OCI-LY7 (cell line): ENCODE data around the gene ARHGAP26.

Experiments used
- EZH2phosphoT487 ChIP-seq: fragments of 200-600 bp; sonication (generic); IDR thresholded peaks from 2 replicates; pipeline ENCODE4 v1.6.1; 2018; ENCODE audit warnings: low read depth, borderline replicate concordance, mild to moderate bottlenecking, mixed run types, antibody characterized with exemption, low read length, moderate library complexity, mixed read lengths
- TF ChIP-seq, protein P1 (sequence below): fragments of 200-600 bp; sonication (generic); conservative IDR thresholded peaks from 2 replicates; pipeline ENCODE4 v1.5.1; 2014; ENCODE audit warnings: mild to moderate bottlenecking, antibody characterized with exemption, low read length, moderate library complexity, mixed read lengths

DNA sequence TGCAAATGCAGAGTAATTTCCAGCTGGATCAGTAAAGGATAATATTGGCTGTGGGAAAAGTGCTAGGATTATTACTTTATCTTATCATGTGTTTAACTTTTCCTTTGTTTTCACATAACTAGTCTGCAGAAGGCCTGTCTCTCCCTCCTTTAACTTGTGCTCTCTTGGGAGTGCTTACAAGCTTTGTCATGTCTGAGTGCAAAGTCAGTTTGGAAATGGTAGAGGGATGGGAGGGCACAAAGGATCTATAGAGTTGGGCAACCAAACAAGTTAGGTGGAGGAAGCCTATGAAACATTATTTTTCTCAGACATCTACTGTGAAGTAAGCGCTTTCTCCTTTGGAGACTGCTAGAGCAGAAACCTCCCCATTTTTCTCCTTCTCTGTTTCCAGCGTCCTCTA lies 308.8 kb downstream of the ARHGAP26 start:
- TF ChIP-seq, protein P1, sequence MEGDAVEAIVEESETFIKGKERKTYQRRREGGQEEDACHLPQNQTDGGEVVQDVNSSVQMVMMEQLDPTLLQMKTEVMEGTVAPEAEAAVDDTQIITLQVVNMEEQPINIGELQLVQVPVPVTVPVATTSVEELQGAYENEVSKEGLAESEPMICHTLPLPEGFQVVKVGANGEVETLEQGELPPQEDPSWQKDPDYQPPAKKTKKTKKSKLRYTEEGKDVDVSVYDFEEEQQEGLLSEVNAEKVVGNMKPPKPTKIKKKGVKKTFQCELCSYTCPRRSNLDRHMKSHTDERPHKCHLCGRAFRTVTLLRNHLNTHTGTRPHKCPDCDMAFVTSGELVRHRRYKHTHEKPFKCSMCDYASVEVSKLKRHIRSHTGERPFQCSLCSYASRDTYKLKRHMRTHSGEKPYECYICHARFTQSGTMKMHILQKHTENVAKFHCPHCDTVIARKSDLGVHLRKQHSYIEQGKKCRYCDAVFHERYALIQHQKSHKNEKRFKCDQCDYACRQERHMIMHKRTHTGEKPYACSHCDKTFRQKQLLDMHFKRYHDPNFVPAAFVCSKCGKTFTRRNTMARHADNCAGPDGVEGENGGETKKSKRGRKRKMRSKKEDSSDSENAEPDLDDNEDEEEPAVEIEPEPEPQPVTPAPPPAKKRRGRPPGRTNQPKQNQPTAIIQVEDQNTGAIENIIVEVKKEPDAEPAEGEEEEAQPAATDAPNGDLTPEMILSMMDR, result no peak
- no peak for TF ChIP-seq EZH2phosphoT487
